Measurements from ENCODE around the gene SMAD1.

The SMAD1 gene

GRCh38 chr4:145481164-145481941 lies at the start of gene SMAD1:
SMAD1 (plus strand) TSS chr4:145481853; CDS start chr4:145514614, 32,761 bp downstream.
- peak; percentile 73 for DNase-seq
- H3K4me1 ChIP-seq (ENCODE audit: low read length): peaks cover 17% of the 10 kb centered on the region
- H3K27ac ChIP-seq (ENCODE audit: low read length): peak within 1 kb of the TSS; percentile 53; the same call in 1 of the 2 replicates
- no peaks in the 10 kb centered on the region for H4K20me1 ChIP-seq (ENCODE audit: insufficient read depth, low read length)
- no peak for TF ChIP-seq CTCF (IDR thresholded peaks at IDR 0.05; ENCODE audit: low read length)
- TF ChIP-seq EZH2 (optimal IDR thresholded peaks at IDR 0.05; ENCODE audit: low read depth, low read length): no peak
- no peak for TF ChIP-seq EZH2phosphoT487 (IDR thresholded peaks at IDR 0.05; ENCODE audit: low read length)
- H3K9me3 ChIP-seq (replicated peaks; ENCODE audit: insufficient read depth, low read length): no peaks in the 10 kb centered on the region
- peaks cover 12% of the 10 kb centered on the region for H3F3A ChIP-seq (ENCODE audit: insufficient read depth, low read length)
- peak within 1 kb of the TSS; percentile 83 for H3K4me2 ChIP-seq (ENCODE audit: low read depth, low read length)
- H2AFZ ChIP-seq (ENCODE audit: low read length): peak within 1 kb of the TSS; percentile 78
- no peaks in the 10 kb centered on the region for H3K9me2 ChIP-seq (replicated peaks; ENCODE audit: insufficient read depth, low read length)
- H3K4me3 ChIP-seq (ENCODE audit: low read length): peak within 1 kb of the TSS; percentile 67
- H3K27me3 ChIP-seq (replicated peaks; ENCODE audit: insufficient read depth, low read length): peaks cover 28% of the 10 kb centered on the region
- peak within 1 kb of the TSS; percentile 73 for H3K9ac ChIP-seq (ENCODE audit: low read length)
- no peaks in the 10 kb centered on the region for H3K36me3 ChIP-seq (replicated peaks; ENCODE audit: insufficient read depth, low read length)
- peaks cover 32% of the 10 kb centered on the region for H3K79me2 ChIP-seq (ENCODE audit: low read length)

- no peaks in the 10 kb centered on the region for H3K27me3 ChIP-seq (replicated peaks; ENCODE audit: insufficient read depth, low read length)
- no peaks in the 10 kb centered on the region for H4K20me1 ChIP-seq (ENCODE audit: insufficient read depth, low read length)
- H3K4me2 ChIP-seq (ENCODE audit: low read depth, low read length): no peak overlapping the region
- H3K27ac ChIP-seq (ENCODE audit: low read length): no peak overlapping the region
- H3K4me1 ChIP-seq (ENCODE audit: low read length): no peaks in the 10 kb centered on the region
- H3K36me3 ChIP-seq (replicated peaks; ENCODE audit: insufficient read depth, low read length): no peaks in the 10 kb centered on the region
- H2AFZ ChIP-seq (ENCODE audit: low read length): no peak overlapping the region
- no peak overlapping the region for H3K9ac ChIP-seq (ENCODE audit: low read length)
- H3K9me2 ChIP-seq (replicated peaks; ENCODE audit: insufficient read depth, low read length): no peaks in the 10 kb centered on the region
- no peaks in the 10 kb centered on the region for H3K9me3 ChIP-seq (replicated peaks; ENCODE audit: insufficient read depth, low read length)
- DNase-seq: no peak
- H3F3A ChIP-seq (ENCODE audit: insufficient read depth, low read length): no peaks in the 10 kb centered on the region
- no peaks in the 10 kb centered on the region for H3K79me2 ChIP-seq (ENCODE audit: low read length)
- no peak overlapping the region for H3K4me3 ChIP-seq (ENCODE audit: low read length)
- TF ChIP-seq EZH2 (optimal IDR thresholded peaks at IDR 0.05; ENCODE audit: low read depth, low read length) (no peak), CTCF (IDR thresholded peaks at IDR 0.05; ENCODE audit: low read length) (no peak), EZH2phosphoT487 (IDR thresholded peaks at IDR 0.05; ENCODE audit: low read length) (no peak)
Measured at GRCh38 chr4:145433684-145434083, 48.0 kb upstream of the SMAD1 start.

- DNase-seq: no peak
- no peaks in the 10 kb centered on the region for H3K4me1 ChIP-seq (ENCODE audit: low read length)
- H3K9ac ChIP-seq (ENCODE audit: low read length): no peak overlapping the region
- no peak overlapping the region for H3K27ac ChIP-seq (ENCODE audit: low read length)
- no peak overlapping the region for H2AFZ ChIP-seq (ENCODE audit: low read length)
- H3K9me3 ChIP-seq (replicated peaks; ENCODE audit: insufficient read depth, low read length): no peaks in the 10 kb centered on the region
- no peak for TF ChIP-seq EZH2 (optimal IDR thresholded peaks at IDR 0.05; ENCODE audit: low read depth, low read length)
- no peak for TF ChIP-seq EZH2phosphoT487 (IDR thresholded peaks at IDR 0.05; ENCODE audit: low read length)
- no peak for TF ChIP-seq CTCF (IDR thresholded peaks at IDR 0.05; ENCODE audit: low read length)
- H3K4me3 ChIP-seq (ENCODE audit: low read length): no peak overlapping the region
- H3K36me3 ChIP-seq (replicated peaks; ENCODE audit: insufficient read depth, low read length): no peaks in the 10 kb centered on the region
- H3K4me2 ChIP-seq (ENCODE audit: low read depth, low read length): no peak overlapping the region
- H3K27me3 ChIP-seq (replicated peaks; ENCODE audit: insufficient read depth, low read length): no peaks in the 10 kb centered on the region
- H3K9me2 ChIP-seq (replicated peaks; ENCODE audit: insufficient read depth, low read length): no peaks in the 10 kb centered on the region
- no peaks in the 10 kb centered on the region for H3F3A ChIP-seq (ENCODE audit: insufficient read depth, low read length)
- H3K79me2 ChIP-seq (ENCODE audit: low read length): no peaks in the 10 kb centered on the region
- no peaks in the 10 kb centered on the region for H4K20me1 ChIP-seq (ENCODE audit: insufficient read depth, low read length)
Measured at GRCh38 chr4:145435646-145436045, 46.0 kb upstream of the SMAD1 start.

Data from MM.1S (cell line).